T-helper 1 cell treated with Interleukin-12 subunit alpha and Interleukin-12 subunit beta and Interleukin-4 antibody, amounts not matched to agents 30 μg/mL and 1 μg/mL, for 36 hours (primary cell): ENCODE measurements around the gene STPG4.

ENCODE experiments used
- H3K27ac Mint-ChIP-seq: one replicate; pipeline ENCODE4 v1.8.0; 2021; ENCODE audit warnings: mild to moderate bottlenecking, mixed read lengths
- H3K27me3 Mint-ChIP-seq: one replicate; pipeline ENCODE4 v1.8.0; 2021; ENCODE audit warnings: low read depth, mixed read lengths
- H3K36me3 Mint-ChIP-seq: one replicate; pipeline ENCODE4 v1.8.0; 2021; ENCODE audit warnings: low read depth, mixed read lengths
- H3K4me1 Mint-ChIP-seq: one replicate; pipeline ENCODE4 v1.8.0; 2021; ENCODE audit warnings: low read depth, mixed read lengths
- H3K4me3 Mint-ChIP-seq: one replicate; pipeline ENCODE4 v1.8.0; 2021; ENCODE audit warnings: mild to moderate bottlenecking, moderate library complexity, mixed read lengths
- H3K9me3 Mint-ChIP-seq: one replicate; pipeline ENCODE4 v1.8.0; 2021; ENCODE audit warnings: mixed read lengths

STPG4 gene

GRCh38 chr2:47041891-47042684, 113.0 kb downstream of the STPG4 start:
- peak overlapping the region; percentile 31 for H3K27ac Mint-ChIP-seq
- H3K9me3 Mint-ChIP-seq, result no peaks in the 10 kb centered on the region
- H3K36me3 Mint-ChIP-seq, result peaks cover 23% of the 10 kb centered on the region
- H3K4me1 Mint-ChIP-seq, result peaks cover 24% of the 10 kb centered on the region
- no peaks in the 10 kb centered on the region for H3K27me3 Mint-ChIP-seq
- H3K4me3 Mint-ChIP-seq, result no peak overlapping the region

DNA sequence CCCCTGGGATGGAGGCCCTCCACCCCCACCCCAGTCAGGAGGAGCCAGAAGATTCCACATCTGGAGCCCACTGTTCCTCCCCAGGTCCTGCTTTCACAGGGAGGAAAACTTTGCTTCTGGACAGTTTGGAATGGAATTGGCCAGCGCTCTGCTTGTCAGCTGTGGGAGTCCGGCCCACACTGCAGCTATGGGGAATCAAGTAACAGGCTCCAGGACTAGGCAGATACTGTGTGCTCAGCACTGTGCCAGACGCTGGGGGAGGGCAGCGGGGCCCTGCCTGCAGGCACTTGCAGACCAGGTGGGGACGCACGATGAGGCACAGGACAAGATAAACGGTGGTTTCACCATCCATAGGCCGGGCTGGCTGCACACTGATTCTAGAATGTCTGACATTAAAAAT, 114.0 kb downstream of the STPG4 start:
- Mint-ChIP-seq H3K4me1 (peaks cover 30% of the 10 kb centered on the region), H3K27me3 (no peaks in the 10 kb centered on the region), H3K36me3 (peaks cover 25% of the 10 kb centered on the region), H3K4me3 (no peak overlapping the region), H3K27ac (no peak overlapping the region), H3K9me3 (no peaks in the 10 kb centered on the region)

- Mint-ChIP-seq H3K36me3 (peaks cover 23% of the 10 kb centered on the region), H3K4me1 (peaks cover 29% of the 10 kb centered on the region)
Observed at GRCh38 chr2:47040651-47041050, 114.5 kb downstream of the STPG4 start.

DNA sequence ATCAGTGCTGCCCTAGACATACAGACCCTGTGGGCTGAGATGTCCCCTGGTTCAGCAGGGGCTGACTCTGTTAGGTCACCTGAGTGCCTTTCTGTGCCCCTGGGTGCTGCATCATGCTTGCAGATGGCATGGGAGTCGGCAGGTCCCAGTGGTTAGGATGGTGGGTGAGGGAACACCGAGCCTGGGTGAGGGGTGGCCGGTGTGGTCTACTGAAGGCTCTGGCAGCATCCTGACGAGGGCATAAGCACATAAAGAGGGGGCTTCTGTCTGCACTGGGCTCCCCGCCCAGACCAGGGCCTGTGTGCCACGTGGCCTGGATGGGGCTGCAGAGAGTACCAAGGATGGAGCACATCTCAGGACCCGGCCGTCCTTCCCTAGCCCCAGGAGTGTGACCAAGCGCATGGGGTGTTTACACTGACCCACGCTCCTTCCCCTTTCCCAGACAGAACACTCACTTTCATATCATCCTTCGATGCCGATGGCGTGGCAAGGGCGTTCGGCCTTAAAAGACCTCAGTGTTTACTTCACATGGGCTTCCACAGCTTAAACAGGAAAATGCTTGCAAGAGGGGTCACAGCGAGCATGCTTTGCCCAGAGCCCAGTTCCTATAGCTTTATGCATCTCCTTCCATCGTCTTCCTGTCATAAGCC, 115.1 kb downstream of the STPG4 start:
- H3K27ac Mint-ChIP-seq, result no peak overlapping the region
- H3K36me3 Mint-ChIP-seq, result peaks cover 23% of the 10 kb centered on the region
- no peaks in the 10 kb centered on the region for H3K27me3 Mint-ChIP-seq
- no peaks in the 10 kb centered on the region for H3K9me3 Mint-ChIP-seq
- peaks cover 29% of the 10 kb centered on the region for H3K4me1 Mint-ChIP-seq
- H3K4me3 Mint-ChIP-seq, result no peak overlapping the region

More at GRCh38 chr2:47040651-47041050, 114.5 kb downstream of the STPG4 start:
- Mint-ChIP-seq H3K27ac (no peak overlapping the region), H3K4me3 (no peak overlapping the region), H3K27me3 (no peaks in the 10 kb centered on the region), H3K9me3 (no peaks in the 10 kb centered on the region)

GRCh38 chr2:47039489-47039870, 115.6 kb downstream of the STPG4 start:
- Mint-ChIP-seq H3K27ac (peak overlapping the region; percentile 86), H3K27me3 (no peaks in the 10 kb centered on the region), H3K4me3 (no peak overlapping the region), H3K9me3 (no peaks in the 10 kb centered on the region), H3K36me3 (peaks cover 24% of the 10 kb centered on the region), H3K4me1 (peaks cover 29% of the 10 kb centered on the region)

GRCh38 chr2:47038656-47039488, 116.2 kb downstream of the STPG4 start:
- Mint-ChIP-seq H3K9me3 (no peaks in the 10 kb centered on the region), H3K36me3 (peaks cover 18% of the 10 kb centered on the region), H3K4me1 (peaks cover 25% of the 10 kb centered on the region), H3K27me3 (no peaks in the 10 kb centered on the region), H3K27ac (peak overlapping the region; percentile 86), H3K4me3 (peak overlapping the region; percentile 50)

DNA sequence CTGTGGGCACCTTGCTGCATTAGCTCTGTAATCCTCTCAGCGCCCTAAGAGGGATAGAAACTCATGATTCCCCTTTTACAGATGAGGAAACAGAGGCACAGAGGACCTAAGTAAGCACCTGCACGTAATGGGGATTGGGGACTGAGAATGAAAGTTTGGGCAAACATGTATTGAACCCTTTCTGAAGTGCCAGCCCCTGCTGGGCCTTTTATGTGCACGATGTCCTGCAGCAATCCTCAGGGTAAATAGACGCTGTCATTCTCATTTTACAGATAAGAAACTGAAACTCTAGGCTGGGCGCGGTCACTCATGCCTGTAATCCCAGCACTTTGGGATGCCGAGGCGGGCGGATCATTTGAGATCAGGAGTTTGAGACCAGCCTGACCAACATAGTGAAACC, 117.4 kb downstream of the STPG4 start:
- Mint-ChIP-seq H3K4me1 (peaks cover 20% of the 10 kb centered on the region), H3K36me3 (peaks cover 23% of the 10 kb centered on the region), H3K27me3 (no peaks in the 10 kb centered on the region)

More for the DNA sequence above, 117.4 kb downstream of the STPG4 start:
- Mint-ChIP-seq H3K4me3 (no peak overlapping the region), H3K27ac (no peak overlapping the region), H3K9me3 (no peaks in the 10 kb centered on the region)
